Femur (tissue), 1 donor: ENCODE data around the gene DMRT1.

Source experiments
- DNase-seq: peaks from one replicate; pipeline ENCODE4 v3.0.0-alpha.2; 2017

Gene DMRT1

DNA sequence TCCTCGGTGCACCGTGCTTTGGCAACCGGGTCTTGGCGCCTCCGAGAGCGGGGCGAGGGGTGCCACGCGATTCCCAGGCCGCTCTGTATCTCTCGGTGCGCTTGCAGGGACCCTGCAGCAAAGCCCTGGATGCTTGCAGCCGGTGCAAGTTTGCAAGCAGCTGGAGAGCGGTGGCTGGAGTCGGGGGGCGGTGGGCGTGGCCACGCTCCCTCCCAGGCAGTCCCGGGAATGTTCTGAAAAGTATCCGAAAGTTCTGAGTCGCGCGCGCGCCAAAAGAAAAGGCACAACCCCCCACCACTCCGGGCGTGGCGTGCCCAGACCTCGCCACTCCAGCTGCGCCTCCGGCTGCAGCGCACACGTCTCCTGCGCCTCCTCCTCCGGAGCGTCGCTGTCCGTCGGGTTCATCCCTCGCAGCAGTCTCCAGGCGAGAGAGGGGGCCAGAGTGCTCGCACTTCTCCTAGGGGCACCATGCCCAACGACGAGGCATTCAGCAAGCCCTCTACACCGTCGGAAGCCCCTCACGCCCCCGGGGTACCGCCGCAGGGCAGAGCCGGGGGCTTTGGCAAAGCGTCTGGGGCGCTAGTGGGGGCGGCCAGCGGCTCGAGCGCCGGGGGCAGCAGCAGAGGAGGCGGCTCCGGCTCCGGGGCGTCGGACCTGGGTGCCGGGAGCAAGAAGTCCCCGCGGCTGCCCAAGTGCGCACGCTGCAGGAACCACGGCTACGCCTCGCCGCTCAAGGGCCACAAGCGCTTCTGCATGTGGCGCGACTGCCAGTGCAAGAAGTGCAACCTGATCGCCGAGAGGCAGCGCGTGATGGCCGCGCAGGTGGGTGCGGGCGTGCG is at the start of gene DMRT1:
DMRT1 (plus strand) TSS at position 327 of the 839 bp plus-strand sequence; CDS start at position 469, 142 bp downstream.
- DNase-seq, result no peak

- no peak for DNase-seq
These were observed 48.9 kb upstream of the DMRT1 start for GRCh38 chr9:792331-793260.

DNA sequence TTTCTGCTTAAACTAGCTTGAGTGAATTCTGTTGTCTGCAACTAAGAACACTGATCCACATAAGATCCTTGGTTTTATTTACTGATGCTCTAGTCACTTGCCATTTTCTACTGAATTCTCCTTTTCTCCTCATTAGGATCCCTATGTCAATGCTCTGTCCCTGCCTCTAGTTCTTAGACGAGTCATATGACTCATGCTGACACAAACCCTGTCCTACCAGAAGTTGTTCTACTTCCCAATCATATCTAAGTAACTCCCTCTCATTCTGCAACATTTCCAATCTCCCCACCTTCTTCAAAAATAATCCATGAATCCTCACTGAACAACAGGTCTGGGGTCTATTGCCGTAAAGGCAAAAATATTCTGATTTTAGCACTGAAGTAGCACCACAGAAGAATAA is 47.1 kb upstream of the DMRT1 start:
- no peak for DNase-seq

GRCh38 chr9:795869-796268 is 45.6 kb upstream of the DMRT1 start:
- DNase-seq, result no peak

DNA sequence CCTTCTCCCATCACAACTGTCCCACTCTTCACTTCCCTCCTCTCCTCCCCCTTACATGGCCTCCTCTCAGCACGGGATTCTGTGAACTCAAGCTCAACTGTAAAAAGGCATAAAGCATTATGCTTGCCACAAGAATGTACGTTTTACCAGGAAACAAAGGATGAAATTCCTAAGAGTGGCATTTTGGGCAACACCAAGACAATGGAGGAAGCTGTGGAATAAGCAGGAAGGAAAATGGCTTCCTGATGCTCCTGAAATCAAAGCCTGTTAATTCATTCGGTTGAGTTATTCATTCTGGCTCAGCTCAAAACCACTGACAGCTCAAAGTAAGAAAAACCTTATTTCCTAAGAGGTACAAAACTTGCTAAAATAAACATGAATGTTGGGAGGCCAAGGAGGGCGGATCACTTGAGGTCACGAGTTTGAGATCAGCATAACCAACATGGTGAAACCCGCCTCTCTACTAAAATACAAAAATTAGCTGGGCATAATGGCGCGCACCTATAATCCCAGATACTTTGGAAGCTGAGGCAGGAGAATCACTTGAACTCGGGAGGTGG is 40.8 kb upstream of the DMRT1 start:
- DNase-seq, result no peak

- no peak for DNase-seq
These were observed 40.0 kb upstream of the DMRT1 start for GRCh38 chr9:801399-802071.

DNA sequence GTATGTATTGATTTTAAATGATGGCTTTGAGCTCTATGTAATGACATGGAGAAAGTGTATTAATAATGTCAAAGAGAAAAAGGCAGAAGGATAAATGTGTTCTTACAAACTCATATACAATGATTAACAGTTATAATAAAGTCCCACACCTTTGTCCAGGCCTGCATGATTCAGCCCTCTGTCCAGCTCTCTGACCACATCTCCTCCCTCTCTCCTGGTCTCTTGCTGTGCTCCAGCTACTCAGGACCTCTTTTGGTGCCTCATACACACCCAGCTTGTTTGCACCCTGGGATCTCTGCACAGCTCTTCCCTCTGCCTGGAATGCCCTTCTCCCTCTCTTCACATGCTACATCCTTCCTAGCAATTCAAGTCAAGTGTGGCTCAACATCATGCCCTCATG is 37.5 kb upstream of the DMRT1 start:
- no peak for DNase-seq

- no peak for DNase-seq
These were observed 36.3 kb upstream of the DMRT1 start for GRCh38 chr9:805151-805550.

- no peak for DNase-seq
These were observed 35.0 kb upstream of the DMRT1 start for GRCh38 chr9:806285-807156.

- DNase-seq, result no peak
These were observed 30.4 kb upstream of the DMRT1 start for GRCh38 chr9:811106-811531.

- no peak for DNase-seq
These were observed 22.5 kb upstream of the DMRT1 start for GRCh38 chr9:818958-819357.

GRCh38 chr9:826500-827280 is 14.8 kb upstream of the DMRT1 start:
- DNase-seq, result no peak

GRCh38 chr9:840343-840742 is 1.2 kb upstream of the DMRT1 start:
- DNase-seq, result no peak

DNA sequence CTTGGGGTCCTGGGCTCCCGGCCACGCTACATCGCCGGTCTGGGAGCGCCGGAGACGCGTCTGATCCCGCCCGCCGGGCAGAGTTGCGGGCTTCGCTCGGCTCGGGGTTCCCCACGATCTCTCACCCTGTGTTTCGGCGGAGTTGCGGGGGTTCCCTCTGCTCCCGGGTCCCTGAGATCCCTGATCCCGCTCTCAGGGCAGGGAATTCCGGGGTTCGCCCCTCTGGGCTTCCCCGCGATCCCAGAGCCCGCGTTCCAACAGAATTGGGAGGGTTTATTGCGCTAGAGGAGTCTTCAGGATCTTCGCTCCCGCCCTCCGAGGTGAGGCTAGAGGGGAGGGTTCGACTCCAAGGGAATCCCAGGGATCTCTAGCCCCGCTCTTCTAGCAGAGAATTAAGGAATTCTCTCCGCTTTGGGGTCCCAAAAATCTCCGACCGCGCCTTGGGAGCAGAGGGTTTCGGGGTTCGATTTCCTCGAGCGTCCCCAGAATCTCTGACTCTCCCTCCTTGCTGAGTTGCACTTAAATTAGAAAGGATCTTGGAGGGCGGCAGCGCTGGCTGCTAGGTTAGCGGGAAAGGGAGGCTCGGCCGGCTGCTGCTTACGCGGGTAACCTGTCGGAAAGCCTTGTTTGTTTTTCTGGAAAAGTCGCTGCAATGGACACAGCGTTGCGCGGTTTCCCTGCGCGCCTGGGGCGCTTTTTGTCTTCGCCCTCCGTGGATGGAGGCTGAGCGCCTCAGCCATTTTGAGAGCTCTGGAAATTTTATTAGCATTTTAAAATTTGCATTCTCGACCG is 1.3 kb downstream of the DMRT1 start:
- no peak for DNase-seq

DNA sequence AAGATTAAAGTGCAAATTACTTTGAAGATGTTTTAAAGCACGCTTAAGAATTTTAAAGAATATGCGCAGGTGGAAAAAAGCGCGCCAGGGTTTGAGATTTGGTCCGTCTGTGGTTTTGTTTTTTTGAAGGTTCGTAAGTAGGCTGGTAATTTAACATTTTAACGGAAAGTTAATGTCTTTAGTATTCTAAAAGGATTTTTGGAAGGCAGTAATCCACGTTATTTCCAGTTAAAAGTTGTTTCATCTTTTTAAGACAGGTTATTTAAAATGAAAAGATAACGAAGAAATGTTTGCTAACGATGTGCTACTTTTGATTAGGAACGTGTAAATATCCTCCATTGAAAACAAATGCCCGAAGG is 1.9 kb downstream of the DMRT1 start:
- DNase-seq, result no peak

DNA sequence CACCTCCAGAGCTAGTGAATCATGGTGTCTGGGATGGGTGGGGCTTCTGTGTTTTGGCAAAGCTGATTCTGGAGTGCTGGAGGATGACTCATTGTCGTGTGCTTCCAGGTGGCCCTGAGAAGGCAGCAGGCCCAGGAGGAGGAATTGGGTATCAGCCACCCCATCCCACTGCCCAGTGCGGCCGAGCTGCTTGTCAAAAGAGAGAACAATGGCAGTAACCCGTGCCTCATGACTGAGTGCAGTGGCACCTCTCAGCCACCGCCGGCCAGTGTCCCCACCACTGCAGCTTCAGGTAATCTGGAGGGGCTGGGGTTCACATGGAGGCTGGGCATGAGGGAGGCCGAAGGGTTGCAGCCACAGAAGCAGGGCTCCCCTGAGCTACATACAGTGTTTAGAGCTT is 5.4 kb downstream of the DMRT1 start:
- no peak for DNase-seq

DNA sequence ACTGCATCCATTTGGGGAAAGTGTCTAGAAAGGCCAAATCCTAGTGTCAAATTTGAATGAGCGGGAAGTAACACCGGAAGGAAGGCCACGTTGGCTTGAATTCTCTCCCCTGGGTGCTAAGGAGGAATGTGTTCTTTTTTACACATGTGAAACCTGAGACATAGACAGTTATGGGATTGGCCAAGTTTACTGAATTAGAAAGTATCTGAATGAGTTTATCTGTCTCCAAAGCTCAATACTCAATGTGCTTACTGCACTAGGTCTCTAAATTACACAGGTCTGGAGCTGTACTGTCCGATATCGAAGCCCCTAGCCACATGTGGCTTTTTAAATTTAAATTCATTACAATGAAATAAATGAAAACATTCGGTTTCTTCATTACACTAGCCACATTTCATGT is 6.0 kb downstream of the DMRT1 start:
- no peak for DNase-seq

- DNase-seq, result no peak
These were observed 7.9 kb downstream of the DMRT1 start for GRCh38 chr9:849431-849830.

DNA sequence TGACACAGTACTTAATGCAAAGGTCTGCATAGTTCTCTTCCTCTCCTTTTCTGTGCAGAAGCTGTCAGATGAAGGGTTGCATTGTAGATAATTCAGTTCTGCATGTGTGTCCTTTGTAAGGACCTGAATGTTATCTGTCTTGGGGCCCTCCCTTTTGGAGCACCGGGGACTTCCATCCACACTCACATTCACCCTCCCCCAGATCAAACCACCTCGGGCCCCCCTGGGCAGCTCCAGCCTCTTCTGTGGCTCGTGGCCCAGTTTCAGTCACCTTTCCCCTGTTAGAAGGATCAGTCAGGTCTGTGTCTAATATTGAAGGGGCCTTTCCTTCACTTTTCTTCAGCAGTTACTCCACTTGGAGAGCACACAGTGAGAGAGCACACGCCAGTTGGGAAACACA is 11.0 kb downstream of the DMRT1 start:
- DNase-seq, result no peak

- DNase-seq, result no peak
These were observed 17.8 kb downstream of the DMRT1 start for GRCh38 chr9:859251-859650.
